ENCODE measurements around the gene PWWP2B. TPM values are rescaled to one million over a fixed set of nuclear protein-coding genes. Genes with fewer than 3 reads are reported as not detected.

The PWWP2B gene
- polyA plus RNA-seq, 2 of the 4 experiments (the other 2 are of a cell fraction), result 2.8 to 7.3 TPM

GRCh38 chr10:132461683-132462231, 64.8 kb downstream of the PWWP2B start:
- Histone ChIP-seq H3K4me3 (no peak overlapping the region), H3K27ac (no peak overlapping the region), H3K4me1 (peaks cover 22% of the 10 kb centered on the region), H3K9me3 (no peaks in the 10 kb centered on the region), H3K4me2 (no peak overlapping the region)
- CTCF ChIA-PET, result interaction anchor here (0.8 to 11.5 kb wide), 6 partner anchors 9 to 180 kb away, joined by 3 to 134 read pairs (median 47); no protein-coding TSS in a partner anchor
- TF ChIP-seq NPAS2 (CRISPR knock-in tag; IDR thresholded peaks at IDR 0.05; ENCODE audit: borderline replicate concordance), result no peak
- no peak for TF ChIP-seq PHF8 (IDR thresholded peaks at IDR 0.05; ENCODE audit: borderline replicate concordance, low read depth)
- TF ChIP-seq ZFP36 (IDR thresholded peaks at IDR 0.05; ENCODE audit: borderline replicate concordance, partially characterized antibody), result no peak
- TF ChIP-seq NFE2L2 (conservative IDR thresholded peaks at IDR 0.05; ENCODE audit: low read length), result no peak
- TF ChIP-seq RAD21 (conservative IDR thresholded peaks at IDR 0.05 in 1 of 2, IDR thresholded peaks at IDR 0.05 in 1 of 2), result no peak
- TF ChIP-seq, protein P1, sequence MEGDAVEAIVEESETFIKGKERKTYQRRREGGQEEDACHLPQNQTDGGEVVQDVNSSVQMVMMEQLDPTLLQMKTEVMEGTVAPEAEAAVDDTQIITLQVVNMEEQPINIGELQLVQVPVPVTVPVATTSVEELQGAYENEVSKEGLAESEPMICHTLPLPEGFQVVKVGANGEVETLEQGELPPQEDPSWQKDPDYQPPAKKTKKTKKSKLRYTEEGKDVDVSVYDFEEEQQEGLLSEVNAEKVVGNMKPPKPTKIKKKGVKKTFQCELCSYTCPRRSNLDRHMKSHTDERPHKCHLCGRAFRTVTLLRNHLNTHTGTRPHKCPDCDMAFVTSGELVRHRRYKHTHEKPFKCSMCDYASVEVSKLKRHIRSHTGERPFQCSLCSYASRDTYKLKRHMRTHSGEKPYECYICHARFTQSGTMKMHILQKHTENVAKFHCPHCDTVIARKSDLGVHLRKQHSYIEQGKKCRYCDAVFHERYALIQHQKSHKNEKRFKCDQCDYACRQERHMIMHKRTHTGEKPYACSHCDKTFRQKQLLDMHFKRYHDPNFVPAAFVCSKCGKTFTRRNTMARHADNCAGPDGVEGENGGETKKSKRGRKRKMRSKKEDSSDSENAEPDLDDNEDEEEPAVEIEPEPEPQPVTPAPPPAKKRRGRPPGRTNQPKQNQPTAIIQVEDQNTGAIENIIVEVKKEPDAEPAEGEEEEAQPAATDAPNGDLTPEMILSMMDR (IDR thresholded peaks at IDR 0.05), result no peak
- TF ChIP-seq, protein P2, sequence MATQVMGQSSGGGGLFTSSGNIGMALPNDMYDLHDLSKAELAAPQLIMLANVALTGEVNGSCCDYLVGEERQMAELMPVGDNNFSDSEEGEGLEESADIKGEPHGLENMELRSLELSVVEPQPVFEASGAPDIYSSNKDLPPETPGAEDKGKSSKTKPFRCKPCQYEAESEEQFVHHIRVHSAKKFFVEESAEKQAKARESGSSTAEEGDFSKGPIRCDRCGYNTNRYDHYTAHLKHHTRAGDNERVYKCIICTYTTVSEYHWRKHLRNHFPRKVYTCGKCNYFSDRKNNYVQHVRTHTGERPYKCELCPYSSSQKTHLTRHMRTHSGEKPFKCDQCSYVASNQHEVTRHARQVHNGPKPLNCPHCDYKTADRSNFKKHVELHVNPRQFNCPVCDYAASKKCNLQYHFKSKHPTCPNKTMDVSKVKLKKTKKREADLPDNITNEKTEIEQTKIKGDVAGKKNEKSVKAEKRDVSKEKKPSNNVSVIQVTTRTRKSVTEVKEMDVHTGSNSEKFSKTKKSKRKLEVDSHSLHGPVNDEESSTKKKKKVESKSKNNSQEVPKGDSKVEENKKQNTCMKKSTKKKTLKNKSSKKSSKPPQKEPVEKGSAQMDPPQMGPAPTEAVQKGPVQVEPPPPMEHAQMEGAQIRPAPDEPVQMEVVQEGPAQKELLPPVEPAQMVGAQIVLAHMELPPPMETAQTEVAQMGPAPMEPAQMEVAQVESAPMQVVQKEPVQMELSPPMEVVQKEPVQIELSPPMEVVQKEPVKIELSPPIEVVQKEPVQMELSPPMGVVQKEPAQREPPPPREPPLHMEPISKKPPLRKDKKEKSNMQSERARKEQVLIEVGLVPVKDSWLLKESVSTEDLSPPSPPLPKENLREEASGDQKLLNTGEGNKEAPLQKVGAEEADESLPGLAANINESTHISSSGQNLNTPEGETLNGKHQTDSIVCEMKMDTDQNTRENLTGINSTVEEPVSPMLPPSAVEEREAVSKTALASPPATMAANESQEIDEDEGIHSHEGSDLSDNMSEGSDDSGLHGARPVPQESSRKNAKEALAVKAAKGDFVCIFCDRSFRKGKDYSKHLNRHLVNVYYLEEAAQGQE (IDR thresholded peaks at IDR 0.05), result no peak
- no peak for TF ChIP-seq EHF (CRISPR knock-in tag; IDR thresholded peaks at IDR 0.05)
- TF ChIP-seq ATOH8 (CRISPR knock-in tag; IDR thresholded peaks at IDR 0.05; ENCODE audit: low read depth), result no peak
- TF ChIP-seq SMC3 (IDR thresholded peaks at IDR 0.05), result no peak
- TF ChIP-seq, protein P3, sequence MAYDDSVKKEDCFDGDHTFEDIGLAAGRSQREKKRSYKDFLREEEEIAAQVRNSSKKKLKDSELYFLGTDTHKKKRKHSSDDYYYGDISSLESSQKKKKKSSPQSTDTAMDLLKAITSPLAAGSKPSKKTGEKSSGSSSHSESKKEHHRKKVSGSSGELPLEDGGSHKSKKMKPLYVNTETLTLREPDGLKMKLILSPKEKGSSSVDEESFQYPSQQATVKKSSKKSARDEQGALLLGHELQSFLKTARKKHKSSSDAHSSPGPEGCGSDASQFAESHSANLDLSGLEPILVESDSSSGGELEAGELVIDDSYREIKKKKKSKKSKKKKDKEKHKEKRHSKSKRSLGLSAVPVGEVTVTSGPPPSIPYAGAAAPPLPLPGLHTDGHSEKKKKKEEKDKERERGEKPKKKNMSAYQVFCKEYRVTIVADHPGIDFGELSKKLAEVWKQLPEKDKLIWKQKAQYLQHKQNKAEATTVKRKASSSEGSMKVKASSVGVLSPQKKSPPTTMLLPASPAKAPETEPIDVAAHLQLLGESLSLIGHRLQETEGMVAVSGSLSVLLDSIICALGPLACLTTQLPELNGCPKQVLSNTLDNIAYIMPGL (CRISPR knock-in tag; IDR thresholded peaks at IDR 0.05; ENCODE audit: borderline replicate concordance), result no peak
- TF ChIP-seq TP53 (CRISPR knock-in tag; IDR thresholded peaks at IDR 0.05), result no peak
- no peak for DNase-seq (ENCODE audit: low read depth in 1 of 2, low spot score in 1 of 2)
- WGBS (ENCODE audit: missing lambda C conversion rate), result 65% methylated on average over 14 of the region's 19 CpGs
- no peak for FAIRE-seq
- POLR2A ChIA-PET, result interaction anchor here (0.6 kb wide), 1 partner anchor 34 kb away, joined by 4 read pairs; no protein-coding TSS in a partner anchor
- ATAC-seq, result no peak

DNA sequence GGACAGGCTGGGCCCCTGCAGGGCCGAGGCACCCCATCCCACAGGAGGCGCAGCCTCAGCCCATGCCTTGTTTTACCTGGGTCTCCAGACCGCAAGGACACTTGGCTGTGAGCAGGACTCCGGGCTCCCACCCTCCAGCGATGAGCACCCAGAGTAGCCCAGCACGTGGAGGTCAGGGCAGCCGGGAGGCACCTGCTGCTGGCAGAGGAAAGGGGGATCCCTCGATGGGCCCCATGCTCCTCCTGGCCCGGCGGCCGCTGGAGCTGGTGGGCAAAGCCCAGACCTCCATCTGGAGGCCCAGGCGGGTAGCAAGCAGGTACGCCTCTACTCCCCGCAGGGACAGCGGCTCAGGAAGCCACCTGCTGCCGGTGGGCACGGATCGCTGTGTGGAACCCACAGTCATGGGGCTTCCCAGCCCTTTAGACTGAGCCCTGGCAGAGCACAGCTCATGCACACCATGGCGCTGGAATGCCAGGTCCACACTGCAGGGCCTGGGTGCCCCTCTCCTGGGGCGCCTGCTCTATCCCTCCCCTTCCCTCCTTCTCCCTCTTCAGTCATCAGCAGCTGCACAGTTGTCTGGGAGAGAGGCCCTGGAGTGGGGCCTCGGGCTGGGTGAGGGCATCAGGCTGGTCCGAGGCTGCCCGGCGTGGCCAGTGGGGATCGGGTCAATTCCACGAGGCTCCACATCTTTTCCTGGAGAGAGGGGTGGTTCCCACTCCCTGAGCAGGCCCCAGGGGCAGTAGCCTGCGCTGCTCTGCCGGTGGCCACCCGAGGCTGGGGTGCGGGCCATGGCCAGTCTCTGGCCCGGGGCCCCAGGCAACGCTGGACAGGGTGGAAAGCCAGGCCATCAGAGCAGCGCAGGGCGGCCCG, 65.7 kb downstream of the PWWP2B start:
- POLR2A ChIA-PET, result no interaction called here
- no peak overlapping the region for H3K27ac ChIP-seq
- no peak for DNase-seq (ENCODE audit: low read depth in 1 of 2, low spot score in 1 of 2)
- no peak overlapping the region for H3K4me2 ChIP-seq
- peaks cover 22% of the 10 kb centered on the region for H3K4me1 ChIP-seq
- no peak for TF ChIP-seq ZFP36 (IDR thresholded peaks at IDR 0.05; ENCODE audit: borderline replicate concordance, partially characterized antibody)
- no peak for TF ChIP-seq CEBPB (IDR thresholded peaks at IDR 0.05)
- no peak for TF ChIP-seq ZNF302 (CRISPR knock-in tag; IDR thresholded peaks at IDR 0.05)
- TF ChIP-seq RFX5 (IDR thresholded peaks at IDR 0.05), result no peak
- TF ChIP-seq, protein P4, sequence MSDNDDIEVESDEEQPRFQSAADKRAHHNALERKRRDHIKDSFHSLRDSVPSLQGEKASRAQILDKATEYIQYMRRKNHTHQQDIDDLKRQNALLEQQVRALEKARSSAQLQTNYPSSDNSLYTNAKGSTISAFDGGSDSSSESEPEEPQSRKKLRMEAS (IDR thresholded peaks at IDR 0.05), result no peak
- WGBS (ENCODE audit: missing lambda C conversion rate), result 86% methylated on average over 23 of the region's 35 CpGs
- H3K9me3 ChIP-seq, result no peaks in the 10 kb centered on the region
- ATAC-seq, result no peak
- no peak overlapping the region for H3K4me3 ChIP-seq
- no peak for FAIRE-seq
- CTCF ChIA-PET, result interaction anchor here (0.9 to 11.5 kb wide), 8 partner anchors 9 to 187 kb away, joined by 3 to 134 read pairs (median 5); no protein-coding TSS in a partner anchor
